OCI-LY7 (cell line): Measurements from ENCODE around the gene VSIR.

Experiments
- CTCF ChIP-seq: fragments of 200-600 bp; sonication (generic); conservative IDR thresholded peaks from 2 replicates; pipeline ENCODE4 v1.5.1; 2014; ENCODE audit warnings: mild to moderate bottlenecking, antibody characterized with exemption, low read length, moderate library complexity, mixed read lengths
- EZH2phosphoT487 ChIP-seq: fragments of 200-600 bp; sonication (generic); IDR thresholded peaks from 2 replicates; pipeline ENCODE4 v1.6.1; 2018; ENCODE audit warnings: low read depth, borderline replicate concordance, mild to moderate bottlenecking, mixed run types, antibody characterized with exemption, low read length, moderate library complexity, mixed read lengths

- TF ChIP-seq CTCF (no peak), EZH2phosphoT487 (no peak)
Observed at GRCh38 chr10:71771204-71771603, 2.1 kb downstream of the VSIR start.
